Ecto neural progenitor cell (in vitro differentiated cells): Measurements from ENCODE around the gene PFKFB4.
"Not testable (repeated sequence)": the region's sequence is repeated elsewhere in the genome, so short reads cannot be mapped to it uniquely, and the experiment has no call there.

Source experiments
- DNase-seq: peaks from one replicate; pipeline ENCODE4 v3.0.0-alpha.2; 2018; ENCODE audit warnings: low spot score

Gene PFKFB4

GRCh38 chr3:48558493-48559134 lies 2.0 kb upstream of the PFKFB4 start:
- no peak for DNase-seq

- DNase-seq, result no peak
Observed at GRCh38 chr3:48555949-48556795, 431 bp downstream of the PFKFB4 start.

GRCh38 chr3:48555231-48555948 lies 1.2 kb downstream of the PFKFB4 start:
- no peak for DNase-seq

GRCh38 chr3:48553886-48554845 lies 2.4 kb downstream of the PFKFB4 start:
- no peak for DNase-seq

GRCh38 chr3:48553361-48553760 lies 3.2 kb downstream of the PFKFB4 start:
- DNase-seq, result no peak

GRCh38 chr3:48552111-48552951 lies 4.3 kb downstream of the PFKFB4 start:
- DNase-seq, result no peak

GRCh38 chr3:48551651-48552050 lies 5.0 kb downstream of the PFKFB4 start:
- not testable (repeated sequence) for DNase-seq

GRCh38 chr3:48548729-48549705 lies 7.6 kb downstream of the PFKFB4 start:
- DNase-seq, result peak; percentile 85

GRCh38 chr3:48548126-48548525 lies 8.5 kb downstream of the PFKFB4 start:
- DNase-seq, result no peak

- DNase-seq, result no peak
Observed at GRCh38 chr3:48546203-48546829, 10.3 kb downstream of the PFKFB4 start.

- no peak for DNase-seq
Observed at GRCh38 chr3:48544141-48544540, 12.5 kb downstream of the PFKFB4 start.

- DNase-seq, result no peak
Observed at GRCh38 chr3:48543271-48543866, 13.2 kb downstream of the PFKFB4 start.

- DNase-seq, result no peak
Observed at GRCh38 chr3:48538451-48538850, 18.2 kb downstream of the PFKFB4 start.

- DNase-seq, result no peak
Observed at GRCh38 chr3:48536785-48537184, 19.8 kb downstream of the PFKFB4 start.

GRCh38 chr3:48536116-48536515 lies 20.5 kb downstream of the PFKFB4 start:
- DNase-seq, result no peak

- DNase-seq, result no peak
Observed at GRCh38 chr3:48535578-48535977, 21.0 kb downstream of the PFKFB4 start.

- no peak for DNase-seq
Observed at GRCh38 chr3:48532977-48533337, 23.6 kb downstream of the PFKFB4 start.

- DNase-seq, result no peak
Observed at GRCh38 chr3:48532271-48532976, 24.2 kb downstream of the PFKFB4 start.
